GM04504 (cell line): ENCODE results near the gene BEST2.

ENCODE experiments used
- DNase-seq: peaks from one replicate; pipeline ENCODE4 v3.0.0-alpha.2; 2012; ENCODE audit warnings: low read depth

Gene BEST2

DNA sequence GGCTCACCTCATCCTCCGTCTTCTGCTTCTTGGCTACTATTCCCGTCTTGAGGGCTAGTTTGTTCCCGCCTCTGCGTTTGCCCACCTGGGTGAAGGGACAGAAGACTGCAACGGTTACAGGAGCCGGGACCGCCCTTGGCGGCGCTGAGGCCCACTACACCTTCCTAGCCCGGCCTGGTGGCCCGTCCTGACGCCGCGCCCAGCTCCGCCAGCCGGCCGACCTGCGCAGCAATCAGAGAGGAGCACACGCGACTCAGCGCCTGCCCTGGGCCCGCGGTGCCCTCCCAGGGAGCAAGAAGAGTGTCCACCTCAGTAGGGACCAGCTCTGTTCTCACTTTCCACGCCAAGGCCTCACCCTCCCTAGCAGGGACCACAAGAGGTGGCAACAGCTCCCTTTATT, 20.3 kb upstream of the BEST2 start:
- DNase-seq, result no peak

DNA sequence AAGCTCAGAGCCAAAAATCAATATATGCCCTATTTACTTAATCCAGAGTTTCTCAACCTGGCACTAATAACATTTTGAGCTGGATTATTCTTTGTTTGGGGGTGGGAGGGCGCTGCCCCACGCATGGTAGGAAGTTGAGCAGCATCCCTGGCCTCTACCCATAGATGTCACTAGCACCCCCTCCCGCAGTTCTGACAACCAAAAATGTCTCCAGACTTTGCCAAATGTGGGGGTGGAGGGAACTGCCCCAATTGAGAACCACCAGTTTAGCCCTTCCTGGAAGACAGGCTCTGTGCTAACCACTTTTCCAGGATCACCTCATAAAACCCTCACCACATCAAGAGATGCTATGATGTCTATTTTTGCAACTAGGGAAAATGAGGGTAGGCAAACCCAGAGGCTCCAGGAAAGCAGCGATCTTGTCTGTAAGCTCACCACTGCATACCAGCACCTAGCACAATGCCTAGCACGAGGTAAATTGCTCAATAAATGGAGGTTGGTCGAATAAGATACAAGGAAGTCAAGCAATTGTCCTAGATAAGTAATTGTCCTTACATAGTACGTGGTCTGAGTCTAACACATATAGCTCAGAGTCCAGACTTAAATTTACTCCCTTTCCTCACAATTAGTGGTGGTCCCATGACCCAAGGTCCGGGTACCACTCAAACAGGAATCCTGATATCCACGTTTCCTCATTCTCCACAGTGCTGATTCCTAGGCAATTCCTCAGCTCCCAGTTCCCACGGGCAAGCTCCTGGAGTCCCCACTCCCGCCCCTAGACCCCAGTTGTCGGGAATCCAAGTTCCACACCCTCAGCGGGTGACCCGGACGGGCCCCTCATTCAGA, 18.0 kb upstream of the BEST2 start:
- no peak for DNase-seq

DNA sequence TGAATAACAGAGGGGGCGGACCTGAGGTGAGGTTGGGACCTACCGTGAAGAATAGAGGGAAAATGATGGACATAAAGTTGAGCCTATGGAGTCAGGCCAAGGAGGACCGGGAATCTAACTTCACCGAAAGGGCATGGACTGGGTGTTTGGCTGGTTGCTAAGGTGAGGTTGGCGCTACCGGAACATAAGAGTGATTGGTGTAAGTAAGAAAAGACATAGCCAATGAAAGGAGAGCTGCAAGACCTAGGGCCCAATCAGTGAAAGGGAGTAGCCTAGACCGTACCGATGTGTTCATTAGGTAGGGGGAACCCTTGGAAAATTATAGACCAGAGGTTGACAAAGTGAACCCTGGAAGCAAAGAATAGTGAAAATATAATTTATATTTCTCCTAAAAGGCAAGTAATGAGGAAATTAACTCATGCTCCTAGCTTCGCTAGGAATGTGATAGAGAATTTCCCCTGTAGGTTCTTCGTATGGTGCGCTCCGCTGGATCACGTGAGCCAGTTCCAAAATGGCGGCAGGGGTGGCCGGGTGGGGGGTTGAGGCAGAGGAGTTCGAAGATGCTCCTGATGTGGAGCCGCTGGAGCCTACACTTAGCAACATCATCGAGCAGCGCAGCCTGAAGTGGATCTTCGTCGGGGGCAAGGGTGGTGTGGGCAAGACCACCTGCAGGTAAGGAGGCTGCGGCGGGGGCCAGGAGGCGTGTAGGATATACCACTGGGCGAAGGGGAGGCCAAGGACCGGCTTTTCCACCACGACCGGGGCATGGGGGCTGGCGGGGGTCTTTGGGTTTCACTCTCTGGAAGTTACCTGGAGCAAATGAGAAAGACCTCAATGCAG, 14.4 kb upstream of the BEST2 start, which contains the start of gene GET3:
Gene GET3, plus strand, starts transcription at position 503 of the 840 bp plus-strand sequence. Its CDS starts 9 bp downstream, at position 512.
- DNase-seq, result peak; percentile 100

DNA sequence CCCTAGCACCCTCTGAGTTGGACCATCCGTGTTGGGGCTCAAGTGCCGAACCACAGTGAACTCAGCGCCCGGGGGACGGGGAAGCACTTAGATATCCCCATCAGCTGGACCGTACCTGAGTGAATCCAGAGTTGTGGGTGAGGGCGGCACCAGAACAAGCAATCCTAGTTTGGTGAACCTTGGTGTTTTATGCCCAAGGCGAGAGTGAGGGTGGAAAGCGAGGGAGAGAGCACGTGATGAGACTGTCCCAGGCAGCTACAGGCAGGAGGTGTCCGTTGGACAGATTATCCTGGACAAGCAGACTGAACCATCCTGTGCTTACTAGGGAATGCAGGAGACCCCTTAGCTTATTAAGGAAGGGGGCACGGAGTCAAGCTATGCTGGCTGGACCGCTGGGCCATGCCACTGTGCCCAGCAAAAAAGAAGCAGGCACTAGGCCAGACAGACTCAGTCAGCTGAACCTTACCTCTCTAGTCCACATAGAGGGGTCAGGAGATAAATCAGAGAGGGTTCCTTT, 13.7 kb upstream of the BEST2 start:
- no peak for DNase-seq

DNA sequence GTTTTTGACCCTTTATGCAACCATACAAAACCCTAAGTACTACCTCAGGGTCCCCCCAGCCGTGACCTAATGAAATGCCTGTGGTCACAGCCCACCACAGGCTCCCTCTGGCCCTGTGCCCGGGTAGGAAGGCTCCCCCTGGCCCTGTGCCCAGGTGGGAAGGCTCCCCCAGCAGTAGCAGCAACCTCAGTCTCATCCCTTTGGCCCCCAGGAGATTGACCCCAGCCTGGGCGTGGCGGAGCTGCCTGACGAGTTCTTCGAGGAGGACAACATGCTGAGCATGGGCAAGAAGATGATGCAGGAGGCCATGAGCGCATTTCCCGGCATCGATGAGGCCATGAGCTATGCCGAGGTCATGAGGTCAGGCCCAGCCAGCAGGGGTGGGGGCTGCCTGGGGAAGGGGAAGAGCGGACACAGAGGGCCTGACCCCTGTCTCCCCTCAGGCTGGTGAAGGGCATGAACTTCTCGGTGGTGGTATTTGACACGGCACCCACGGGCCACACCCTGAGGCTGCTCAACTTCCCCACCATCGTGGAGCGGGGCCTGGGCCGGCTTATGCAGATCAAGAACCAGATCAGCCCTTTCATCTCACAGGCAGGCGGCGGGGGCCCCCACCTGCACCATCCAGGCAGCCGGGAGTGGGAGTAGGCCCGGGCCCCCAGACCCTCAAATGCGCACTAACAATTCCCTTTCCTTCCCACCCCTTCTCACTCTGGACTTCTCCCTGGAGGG, 6.3 kb upstream of the BEST2 start:
- no peak for DNase-seq

DNA sequence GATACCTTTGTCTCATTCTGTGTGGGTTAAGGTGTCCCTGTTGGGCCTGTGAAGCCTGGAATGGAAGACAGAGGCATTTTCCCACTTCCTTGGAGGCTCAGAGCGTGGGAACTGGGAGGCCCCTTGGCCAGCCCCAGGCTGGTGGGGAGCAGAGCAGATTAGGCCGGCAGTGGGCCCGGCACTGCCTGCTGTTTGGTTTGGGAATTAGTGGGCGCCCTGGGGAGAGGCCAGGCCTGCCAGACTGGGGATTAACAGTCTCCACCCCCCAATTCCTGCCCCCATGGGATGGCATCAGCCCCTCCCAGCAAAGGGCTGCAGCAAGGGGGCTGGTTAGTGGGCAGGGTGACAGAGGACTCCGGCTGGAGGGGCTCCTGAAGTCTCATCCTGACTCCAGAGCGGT, 3.1 kb upstream of the BEST2 start:
- DNase-seq, result no peak

DNA sequence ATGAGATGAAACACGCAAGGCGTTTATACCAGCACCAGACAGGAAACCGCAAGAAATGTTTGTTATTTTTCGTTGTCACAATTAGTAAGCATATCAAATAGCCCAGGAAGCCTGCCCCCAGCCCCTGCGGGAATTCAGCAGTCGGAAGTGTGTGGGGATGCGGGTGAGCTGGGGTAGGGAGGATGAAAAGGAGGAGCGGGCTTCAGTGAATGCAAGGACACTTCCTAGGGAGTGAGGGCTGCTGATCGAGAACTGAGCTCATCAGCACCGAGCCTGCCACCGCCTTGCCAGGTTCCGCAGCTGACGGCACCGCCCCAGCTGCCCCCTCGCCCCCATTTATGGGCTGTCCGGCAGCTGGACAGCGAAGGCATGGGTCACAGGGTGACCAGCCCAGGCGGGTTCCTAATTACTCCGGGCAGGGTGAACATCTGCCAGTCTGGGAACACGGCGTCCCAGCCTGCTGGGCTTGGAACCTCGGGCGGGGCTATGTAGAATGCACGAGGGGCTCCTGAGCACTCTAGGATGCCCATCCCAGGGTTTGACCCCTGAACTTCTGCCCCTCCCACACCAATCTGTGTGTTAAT, 1.6 kb upstream of the BEST2 start:
- no peak for DNase-seq

DNA sequence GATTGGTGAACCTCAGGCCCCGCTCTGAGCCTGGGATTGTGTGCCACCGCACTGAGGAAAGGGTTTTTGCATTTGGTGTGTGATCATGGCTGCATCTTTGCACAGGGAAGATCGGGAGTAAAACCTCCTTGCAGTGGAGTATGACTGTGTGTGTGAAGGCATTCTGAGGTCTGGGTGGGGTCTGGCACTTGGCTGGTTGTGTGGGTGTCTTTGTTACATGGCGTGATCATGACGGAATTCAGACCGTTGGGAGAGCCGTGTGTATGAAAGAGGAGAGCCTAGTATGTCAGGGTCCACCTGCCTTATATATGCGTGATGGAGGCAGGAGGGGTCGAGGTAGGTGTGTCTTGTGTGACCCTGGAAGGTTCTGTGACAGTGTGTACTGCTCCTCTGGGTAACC, 740 bp upstream of the BEST2 start:
- no peak for DNase-seq

DNA sequence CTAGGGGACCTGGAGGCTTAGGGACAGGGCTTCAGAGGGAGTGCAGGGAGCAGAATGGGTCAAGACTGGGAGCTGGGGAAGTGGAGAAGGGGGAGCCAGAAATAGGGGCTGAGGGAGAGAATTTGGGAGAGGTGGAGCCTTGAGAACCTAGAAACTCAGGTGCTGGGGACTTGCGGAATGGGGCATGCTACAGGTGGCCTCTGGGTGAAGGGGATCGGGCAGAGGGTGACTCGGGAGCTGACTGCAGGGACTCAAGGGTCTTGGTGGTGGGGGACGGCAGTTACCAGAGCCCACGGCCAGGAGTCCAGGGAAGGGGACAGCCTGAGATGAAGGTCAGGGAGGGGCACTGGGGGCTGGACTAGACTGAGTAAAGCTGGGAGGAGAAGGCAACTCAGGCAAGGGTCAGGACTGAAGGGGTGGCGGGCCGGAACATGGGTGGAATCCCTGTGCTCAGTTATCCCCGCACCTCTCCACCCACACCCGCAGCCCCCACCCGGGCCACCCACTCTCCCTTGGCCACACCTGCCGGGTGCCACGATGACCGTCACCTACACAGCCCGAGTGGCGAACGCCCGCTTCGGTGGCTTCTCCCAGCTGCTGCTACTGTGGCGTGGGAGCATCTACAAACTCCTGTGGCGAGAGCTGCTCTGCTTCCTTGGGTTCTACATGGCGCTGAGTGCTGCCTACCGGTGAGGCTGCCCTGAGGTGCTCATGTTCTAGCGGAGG, 628 bp downstream of the BEST2 start:
- DNase-seq, result no peak

DNA sequence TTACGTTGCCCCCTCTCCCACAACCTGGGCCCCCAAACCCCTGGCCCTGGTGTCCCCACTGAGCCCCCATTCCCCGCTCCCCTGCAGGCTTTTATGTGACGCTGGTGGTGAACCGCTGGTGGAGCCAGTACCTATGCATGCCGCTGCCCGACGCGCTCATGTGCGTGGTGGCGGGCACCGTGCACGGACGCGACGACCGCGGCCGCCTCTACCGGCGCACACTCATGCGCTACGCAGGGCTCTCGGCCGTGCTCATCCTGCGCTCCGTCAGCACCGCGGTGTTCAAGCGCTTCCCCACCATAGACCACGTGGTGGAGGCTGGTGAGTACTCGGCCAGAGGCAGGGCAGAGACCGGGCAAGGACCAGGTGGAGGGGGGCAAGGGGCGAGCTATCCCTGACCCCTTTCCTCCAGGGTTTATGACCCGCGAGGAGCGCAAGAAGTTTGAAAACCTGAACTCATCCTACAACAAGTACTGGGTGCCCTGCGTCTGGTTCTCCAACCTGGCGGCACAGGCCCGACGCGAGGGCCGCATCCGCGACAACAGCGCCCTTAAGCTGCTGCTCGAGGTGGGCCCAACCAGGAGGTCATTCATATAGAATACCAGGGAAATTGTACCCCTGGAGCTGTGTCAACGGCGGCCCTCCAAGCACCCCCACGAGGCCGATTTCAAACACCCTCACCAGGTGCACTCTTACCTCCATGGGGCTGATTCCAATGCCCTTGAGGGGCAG, 3.0 kb downstream of the BEST2 start:
- no peak for DNase-seq

DNA sequence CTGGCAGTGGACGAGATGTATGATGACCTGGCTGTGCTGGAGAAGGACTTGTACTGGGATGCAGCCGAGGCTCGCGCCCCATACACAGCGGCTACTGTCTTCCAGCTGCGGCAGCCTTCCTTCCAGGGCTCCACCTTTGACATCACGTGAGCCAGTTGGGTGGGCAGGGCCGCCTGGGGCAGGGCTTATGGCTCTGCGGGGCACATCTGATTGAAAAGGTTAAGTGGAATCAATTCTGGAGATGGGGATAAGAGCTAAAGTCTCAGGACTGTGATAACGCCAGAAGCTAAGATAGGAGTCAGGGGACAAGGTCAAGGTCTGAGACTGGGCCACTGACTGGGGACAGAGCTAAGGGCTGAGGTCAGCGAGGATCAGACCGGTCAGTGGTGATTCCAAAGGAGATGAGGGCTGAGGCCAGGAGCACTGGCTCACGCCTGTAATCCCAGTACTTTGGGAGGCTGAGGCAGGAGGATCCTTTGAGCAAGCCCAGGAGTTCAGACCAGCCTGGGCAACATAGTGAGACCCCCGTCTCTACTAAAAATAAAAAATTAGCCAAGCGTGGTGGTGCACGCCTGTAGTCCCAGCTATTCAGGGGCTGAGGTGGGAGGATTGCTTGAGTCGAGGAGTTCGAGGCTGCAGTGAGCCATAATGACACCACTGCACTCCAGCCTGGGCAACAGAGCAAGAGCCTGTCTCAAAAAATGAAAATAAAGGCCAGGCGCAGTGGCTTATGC, 4.7 kb downstream of the BEST2 start:
- no peak for DNase-seq

DNA sequence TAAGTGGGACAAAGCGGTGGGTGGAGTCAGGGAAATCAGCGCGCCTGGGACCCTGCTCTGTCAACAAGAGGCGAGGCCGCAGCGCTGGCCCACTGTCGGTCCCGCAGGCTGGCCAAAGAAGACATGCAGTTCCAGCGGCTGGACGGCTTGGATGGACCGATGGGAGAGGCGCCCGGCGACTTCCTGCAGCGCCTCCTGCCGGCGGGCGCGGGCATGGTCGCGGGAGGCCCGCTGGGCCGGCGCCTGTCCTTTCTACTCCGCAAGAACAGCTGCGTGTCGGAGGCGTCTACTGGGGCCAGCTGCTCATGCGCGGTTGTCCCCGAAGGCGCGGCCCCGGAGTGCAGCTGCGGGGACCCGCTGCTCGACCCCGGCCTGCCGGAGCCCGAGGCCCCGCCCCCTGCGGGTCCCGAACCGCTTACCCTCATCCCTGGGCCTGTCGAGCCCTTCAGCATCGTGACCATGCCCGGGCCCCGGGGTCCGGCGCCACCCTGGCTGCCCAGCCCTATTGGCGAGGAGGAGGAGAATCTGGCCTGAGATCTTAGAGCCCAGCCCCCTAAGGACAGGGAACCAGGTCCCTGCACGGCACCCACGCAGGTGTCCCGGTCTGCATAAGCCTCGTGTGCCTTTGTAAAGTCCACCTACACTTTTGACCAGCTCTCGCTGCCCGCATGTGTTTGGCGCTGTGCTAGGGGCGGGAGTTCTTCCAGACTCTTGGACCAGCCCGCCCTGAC, 6.1 kb downstream of the BEST2 start:
- peak; percentile 53 for DNase-seq

DNA sequence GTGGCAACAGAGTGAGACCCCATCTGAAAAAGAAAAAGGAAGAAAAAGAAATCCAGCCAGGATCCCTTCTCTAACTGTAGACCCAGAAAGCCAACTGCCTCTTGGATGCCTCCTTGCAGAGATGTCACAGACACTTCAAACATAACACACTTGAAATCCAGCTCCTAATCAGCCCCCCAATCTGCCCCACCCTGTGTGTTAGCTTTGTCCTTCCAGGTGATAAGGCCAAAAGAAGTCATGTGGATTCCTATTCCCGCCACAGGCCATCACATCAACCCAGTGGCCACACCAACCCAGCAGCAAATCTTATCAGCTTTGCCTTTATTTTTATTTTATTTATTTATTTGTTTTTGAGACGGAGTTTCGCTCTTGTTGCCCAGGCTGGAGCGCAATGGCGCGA, 8.1 kb downstream of the BEST2 start:
- no peak for DNase-seq

DNA sequence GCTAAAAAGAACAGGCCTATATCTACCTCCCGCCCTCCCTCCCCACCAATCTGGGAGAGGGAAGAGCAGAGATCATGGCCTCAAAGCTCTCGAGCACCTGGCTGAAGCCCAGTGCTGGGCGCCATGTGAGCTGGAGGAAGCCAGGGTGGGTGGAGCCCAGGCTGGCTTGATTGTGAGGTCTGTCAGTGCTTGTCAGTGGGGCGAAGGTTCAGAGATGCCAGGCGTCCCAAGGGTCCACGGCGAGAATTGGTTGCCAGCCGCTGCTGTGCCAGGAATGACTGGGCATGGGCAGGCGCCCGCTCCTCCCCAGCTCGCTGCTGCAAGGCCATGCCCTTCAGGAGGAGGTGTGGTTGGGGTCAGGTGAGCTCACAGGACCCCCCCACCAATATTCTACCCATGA, 11.5 kb downstream of the BEST2 start:
- no peak for DNase-seq

DNA sequence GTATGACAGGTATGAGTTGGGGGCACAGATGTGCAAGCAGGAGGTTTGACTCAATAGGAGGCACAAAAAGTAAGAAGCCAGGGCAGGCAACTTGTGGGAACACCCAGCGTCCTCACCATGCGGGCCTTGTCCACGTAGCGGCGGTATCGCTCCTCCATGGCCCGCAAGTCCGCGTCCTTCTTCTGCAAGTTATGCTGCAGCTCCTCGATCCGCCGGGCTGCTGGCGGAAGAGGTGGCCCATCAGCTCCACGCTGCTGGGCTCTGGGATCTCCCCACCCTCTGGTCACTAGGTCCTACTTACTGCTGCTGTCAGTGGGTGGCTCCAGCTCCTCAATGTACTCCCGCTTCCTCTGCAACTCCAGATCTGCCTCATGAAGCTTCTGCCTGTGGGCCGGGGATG, 13.1 kb downstream of the BEST2 start:
- DNase-seq, result no peak

DNA sequence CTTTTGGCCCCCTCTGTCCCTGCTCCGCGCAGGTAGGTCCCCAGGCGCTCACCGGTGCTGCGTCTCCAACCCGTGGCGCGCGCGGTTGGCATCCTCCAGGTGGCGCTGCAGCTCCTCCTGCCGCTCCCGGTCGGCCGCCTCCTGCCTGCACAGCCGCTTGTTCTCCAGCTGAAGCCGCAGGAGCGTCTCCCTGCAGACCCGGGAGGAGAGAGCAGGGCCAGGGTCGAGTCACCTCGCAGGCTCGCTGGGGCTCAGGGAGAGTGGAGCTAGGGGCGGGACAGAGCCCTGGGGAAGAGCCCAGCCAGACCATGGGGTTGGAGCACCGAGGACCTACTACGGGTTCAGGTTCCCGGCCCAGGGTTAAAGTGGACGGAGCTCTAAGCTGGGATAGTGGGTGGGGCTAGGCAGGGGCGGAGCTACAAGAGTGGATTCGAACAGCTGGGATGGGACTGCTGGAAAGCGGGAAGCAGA, 14.5 kb downstream of the BEST2 start:
- no peak for DNase-seq

DNA sequence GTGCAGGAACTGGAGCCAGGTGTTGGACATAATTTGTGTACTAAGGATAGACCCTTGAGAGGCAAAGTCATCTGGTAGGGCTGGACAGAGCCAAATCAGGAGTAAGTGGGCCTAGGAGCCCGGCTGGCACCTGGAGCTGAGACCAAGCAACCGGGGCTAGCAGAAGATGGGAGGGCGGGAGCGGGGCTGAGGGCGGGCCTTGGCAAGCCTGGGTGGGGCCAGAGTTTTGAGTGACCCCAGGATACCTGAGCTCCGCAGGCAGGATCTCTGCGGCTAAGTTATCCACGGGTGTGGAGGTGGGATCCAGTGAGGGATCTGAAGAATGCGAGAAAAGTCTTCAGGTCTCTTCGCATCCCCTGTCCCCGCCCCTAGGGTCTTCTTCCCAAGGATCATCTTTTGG, 15.6 kb downstream of the BEST2 start:
- DNase-seq, result no peak

DNA sequence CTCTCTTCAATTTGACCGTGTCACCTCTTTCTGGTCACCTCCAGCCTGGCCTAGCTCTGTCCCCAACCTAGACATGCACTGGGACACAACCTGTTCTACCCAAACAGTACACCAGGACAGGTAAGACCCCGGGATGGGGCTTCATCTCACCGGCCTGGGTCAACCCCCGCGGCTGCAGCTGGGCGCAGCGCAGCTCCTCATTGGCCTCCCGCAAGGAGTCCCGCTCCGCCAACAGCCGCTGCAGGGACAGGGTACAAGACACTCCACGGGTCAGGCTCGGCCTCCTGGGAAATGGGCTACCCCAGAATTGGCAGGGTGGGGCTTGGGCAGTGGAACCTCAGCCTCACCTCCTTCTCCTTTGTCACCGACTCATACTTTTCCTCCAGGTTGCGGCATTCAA, 16.1 kb downstream of the BEST2 start:
- DNase-seq, result no peak

DNA sequence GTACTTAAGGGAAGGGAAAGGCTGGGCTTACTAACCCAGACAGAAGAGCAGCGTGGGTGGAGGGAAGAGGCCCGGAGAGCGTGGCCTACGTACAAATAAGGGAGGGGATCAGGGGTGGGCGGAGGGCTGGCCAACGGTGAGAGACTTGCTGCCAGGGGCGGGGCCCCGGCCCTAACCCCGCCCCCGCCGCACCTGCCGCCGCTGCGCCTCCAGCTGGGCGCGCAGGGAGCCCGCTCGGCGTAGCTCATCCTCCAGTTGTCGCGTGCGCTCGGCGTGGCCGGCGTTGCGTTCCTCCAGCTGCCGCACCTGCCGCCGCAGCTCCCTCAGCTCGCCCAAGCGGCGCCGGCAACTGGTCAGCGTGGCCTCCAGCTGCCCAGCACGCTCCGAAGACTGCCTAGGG, 18.1 kb downstream of the BEST2 start:
- no peak for DNase-seq
